Spinal cord (tissue), 10 donors: ENCODE results near the gene OR13J1. TPM values are rescaled to one million over a fixed set of nuclear protein-coding genes. Genes with fewer than 3 reads are reported as not detected.
A peak's percentile ranks its signal among the peaks of the same experiment; 100 is the strongest.

ENCODE experiments used
- DNase-seq, 6 donors: peaks; one replicate each; pipeline versions ENCODE4 v3.0.0 to v3.0.0-alpha.2; 2013 to 2015; ENCODE audit warnings: low spot score in 6 of 6, low read depth in 4 of 6
- H3K27ac ChIP-seq: one replicate; pipeline ENCODE4 v1.5.1; 2013; ENCODE audit warnings: low read depth, low read length, control low read depth
- H3K27me3 ChIP-seq: one replicate; pipeline ENCODE4 v1.6.1; 2013; ENCODE audit warnings: low read length; ENCODE audit not compliant: control insufficient read depth, insufficient read depth
- H3K36me3 ChIP-seq: one replicate; pipeline ENCODE4 v1.6.1; 2013; ENCODE audit warnings: low read length; ENCODE audit not compliant: control insufficient read depth, insufficient read depth
- H3K4me1 ChIP-seq: one replicate; pipeline ENCODE4 v1.6.1; 2013; ENCODE audit warnings: low read length; ENCODE audit not compliant: control insufficient read depth, insufficient read depth
- H3K4me3 ChIP-seq: one replicate; pipeline ENCODE4 v1.5.1; 2013; ENCODE audit warnings: low read depth, low read length, control low read depth
- H3K9me3 ChIP-seq: one replicate; pipeline ENCODE4 v1.6.1; 2013; ENCODE audit warnings: low read length; ENCODE audit not compliant: control insufficient read depth, insufficient read depth
- WGBS: methylation state at CpG from one replicate; pipeline ENCODE4 v1.1.5; 2013; ENCODE audit warnings: missing lambda C conversion rate; ENCODE audit not compliant: insufficient coverage; 5-methylcytosine and 5-hydroxymethylcytosine counted together
- polyA plus RNA-seq, 2 donors: library from polyadenylated mRNA; unstranded; fragments of 120-200 nt; gene quantifications; one replicate each; pipeline ENCODE4 v1.2.1, GENCODE V29; 2013; ENCODE audit not compliant: insufficient read length in 2 of 2
- total RNA-seq, 2 donors: library from RNA; depleted of rRNA in 1 of 2; stranded (reverse); fragments of 120-200 nt in 1 of 2; fragments of >200 nt in 1 of 2; gene quantifications; one replicate each; pipeline versions ENCODE4 v1.2.3 to v1.2.4, GENCODE V29; 2013 to 2014
- donor health status: healthy.

Gene OR13J1
- total and polyA plus RNA-seq, 4 donors = 0.10 to 0.35 TPM; not detected in 2

GRCh38 chr9:35882996-35883395 lies 12.8 kb upstream of the OR13J1 start:
- Histone ChIP-seq H3K27ac (no peak overlapping the region), H3K9me3 (no peaks in the 10 kb centered on the region), H3K4me1 (no peaks in the 10 kb centered on the region), H3K27me3 (no peaks in the 10 kb centered on the region), H3K4me3 (no peak overlapping the region), H3K36me3 (no peaks in the 10 kb centered on the region)
- 74% methylated on average over 3 of the region's 3 CpGs for WGBS
- no peak for DNase-seq

GRCh38 chr9:35882263-35882848 lies 12.2 kb upstream of the OR13J1 start:
- 0% methylated on average over 1 of the region's 4 CpGs for WGBS
- peak; percentile 54 to 94 (median 68) for DNase-seq
- Histone ChIP-seq H3K36me3 (no peaks in the 10 kb centered on the region), H3K9me3 (no peaks in the 10 kb centered on the region), H3K27me3 (no peaks in the 10 kb centered on the region), H3K4me3 (no peak overlapping the region), H3K27ac (no peak overlapping the region), H3K4me1 (no peaks in the 10 kb centered on the region)

GRCh38 chr9:35872505-35872904 lies 2.3 kb upstream of the OR13J1 start:
- no CpG with 5 or more reads among the region's 3 CpGs for WGBS
- Histone ChIP-seq H3K4me3 (no peak overlapping the region), H3K36me3 (no peaks in the 10 kb centered on the region), H3K27me3 (no peaks in the 10 kb centered on the region), H3K27ac (no peak overlapping the region), H3K4me1 (no peaks in the 10 kb centered on the region), H3K9me3 (peaks cover 2% of the 10 kb centered on the region)
- DNase-seq = no peak

- no peaks in the 10 kb centered on the region for H3K27me3 ChIP-seq
- no peak overlapping the region for H3K27ac ChIP-seq
- no peaks in the 10 kb centered on the region for H3K9me3 ChIP-seq
- DNase-seq = no peak
- H3K4me3 ChIP-seq = no peak overlapping the region
- 86% methylated on average over 2 of the region's 3 CpGs for WGBS
- no peaks in the 10 kb centered on the region for H3K36me3 ChIP-seq
- no peaks in the 10 kb centered on the region for H3K4me1 ChIP-seq
These were observed 1.3 kb upstream of the OR13J1 start for GRCh38 chr9:35871545-35871944.

GRCh38 chr9:35869621-35870216 lies 482 bp downstream of the OR13J1 start:
- H3K4me3 ChIP-seq = no peak overlapping the region
- H3K36me3 ChIP-seq = no peaks in the 10 kb centered on the region
- WGBS = 91% methylated on average over 19 of the region's 19 CpGs

GRCh38 chr9:35868933-35869332 lies 1.3 kb downstream of the OR13J1 start:
- WGBS = 11% methylated on average over 1 of the region's 2 CpGs
- Histone ChIP-seq H3K4me1 (no peaks in the 10 kb centered on the region), H3K27me3 (no peaks in the 10 kb centered on the region), H3K9me3 (no peaks in the 10 kb centered on the region), H3K27ac (no peak overlapping the region), H3K4me3 (no peak overlapping the region), H3K36me3 (no peaks in the 10 kb centered on the region)
- no peak for DNase-seq

More at GRCh38 chr9:35869621-35870216, 482 bp downstream of the OR13J1 start:
- Histone ChIP-seq H3K27ac (no peak overlapping the region), H3K27me3 (no peaks in the 10 kb centered on the region), H3K4me1 (no peaks in the 10 kb centered on the region), H3K9me3 (no peaks in the 10 kb centered on the region)
- DNase-seq = no peak

GRCh38 chr9:35867538-35867937 lies 2.7 kb downstream of the OR13J1 start:
- no peak overlapping the region for H3K4me3 ChIP-seq
- 90% methylated on average over 4 of the region's 4 CpGs for WGBS
- no peak for DNase-seq
- no peaks in the 10 kb centered on the region for H3K36me3 ChIP-seq
- H3K4me1 ChIP-seq = no peaks in the 10 kb centered on the region
- H3K9me3 ChIP-seq = no peaks in the 10 kb centered on the region
- H3K27ac ChIP-seq = no peak overlapping the region
- no peaks in the 10 kb centered on the region for H3K27me3 ChIP-seq

- WGBS = 68% methylated on average over 7 of the region's 8 CpGs
- Histone ChIP-seq H3K27ac (no peak overlapping the region), H3K4me1 (no peaks in the 10 kb centered on the region), H3K27me3 (peaks cover 2% of the 10 kb centered on the region), H3K4me3 (no peak overlapping the region), H3K36me3 (no peaks in the 10 kb centered on the region), H3K9me3 (no peaks in the 10 kb centered on the region)
- no peak for DNase-seq
These were observed 5.4 kb downstream of the OR13J1 start for GRCh38 chr9:35864695-35865255.

- H3K9me3 ChIP-seq = no peaks in the 10 kb centered on the region
- peaks cover 6% of the 10 kb centered on the region for H3K4me1 ChIP-seq
- H3K4me3 ChIP-seq = no peak overlapping the region
- no peak for DNase-seq
- no peak overlapping the region for H3K27ac ChIP-seq
- no peaks in the 10 kb centered on the region for H3K36me3 ChIP-seq
- WGBS = 90% methylated on average over 8 of the region's 8 CpGs
- peaks cover 2% of the 10 kb centered on the region for H3K27me3 ChIP-seq
These were observed 6.6 kb downstream of the OR13J1 start for GRCh38 chr9:35863583-35863982.

GRCh38 chr9:35862328-35862727 lies 7.9 kb downstream of the OR13J1 start:
- 96% methylated on average over 3 of the region's 4 CpGs for WGBS
- Histone ChIP-seq H3K4me3 (no peak overlapping the region), H3K27me3 (peaks cover 2% of the 10 kb centered on the region), H3K36me3 (no peaks in the 10 kb centered on the region), H3K4me1 (peaks cover 6% of the 10 kb centered on the region), H3K27ac (no peak overlapping the region), H3K9me3 (no peaks in the 10 kb centered on the region)
- DNase-seq = no peak
